Spinal cord (tissue), 10 donors: ENCODE data around the gene SSBP2. TPM values are rescaled to one million over a fixed set of nuclear protein-coding genes. Genes with fewer than 3 reads are reported as not detected.
"Not testable (repeated sequence)": the region's sequence is repeated elsewhere in the genome, so short reads cannot be mapped to it uniquely, and the experiment has no call there.

Source experiments
- DNase-seq, 6 donors: peaks; one replicate each; pipeline versions ENCODE4 v3.0.0 to v3.0.0-alpha.2; 2013 to 2015; ENCODE audit warnings: low spot score in 6 of 6, low read depth in 4 of 6
- H3K27ac ChIP-seq: one replicate; pipeline ENCODE4 v1.5.1; 2013; ENCODE audit warnings: low read depth, low read length, control low read depth
- H3K27me3 ChIP-seq: one replicate; pipeline ENCODE4 v1.6.1; 2013; ENCODE audit warnings: low read length; ENCODE audit not compliant: control insufficient read depth, insufficient read depth
- H3K36me3 ChIP-seq: one replicate; pipeline ENCODE4 v1.6.1; 2013; ENCODE audit warnings: low read length; ENCODE audit not compliant: control insufficient read depth, insufficient read depth
- H3K4me1 ChIP-seq: one replicate; pipeline ENCODE4 v1.6.1; 2013; ENCODE audit warnings: low read length; ENCODE audit not compliant: control insufficient read depth, insufficient read depth
- H3K4me3 ChIP-seq: one replicate; pipeline ENCODE4 v1.5.1; 2013; ENCODE audit warnings: low read depth, low read length, control low read depth
- H3K9me3 ChIP-seq: one replicate; pipeline ENCODE4 v1.6.1; 2013; ENCODE audit warnings: low read length; ENCODE audit not compliant: control insufficient read depth, insufficient read depth
- WGBS: methylation state at CpG from one replicate; pipeline ENCODE4 v1.1.5; 2013; ENCODE audit warnings: missing lambda C conversion rate; ENCODE audit not compliant: insufficient coverage; 5-methylcytosine and 5-hydroxymethylcytosine counted together
- polyA plus RNA-seq, 2 donors: library from polyadenylated mRNA; unstranded; fragments of 120-200 nt; gene quantifications; one replicate each; pipeline ENCODE4 v1.2.1, GENCODE V29; 2013; ENCODE audit not compliant: insufficient read length in 2 of 2
- total RNA-seq, 2 donors: library from RNA; depleted of rRNA in 1 of 2; stranded (reverse); fragments of 120-200 nt in 1 of 2; fragments of >200 nt in 1 of 2; gene quantifications; one replicate each; pipeline versions ENCODE4 v1.2.3 to v1.2.4, GENCODE V29; 2013 to 2014
- donor health status: healthy.

Gene SSBP2
- total and polyA plus RNA-seq, 4 donors: 77.7 to 92.0 (median 88.4) TPM

GRCh38 chr5:81516091-81516490, 234.8 kb downstream of the SSBP2 start:
- H3K4me1 ChIP-seq: no peaks in the 10 kb centered on the region
- H3K36me3 ChIP-seq: no peaks in the 10 kb centered on the region
- H3K9me3 ChIP-seq: no peaks in the 10 kb centered on the region
- H3K27ac ChIP-seq: no peak overlapping the region
- no peaks in the 10 kb centered on the region for H3K27me3 ChIP-seq
- no peak for DNase-seq
- H3K4me3 ChIP-seq: no peak overlapping the region

- Histone ChIP-seq H3K36me3 (no peaks in the 10 kb centered on the region), H3K27me3 (no peaks in the 10 kb centered on the region), H3K4me1 (no peaks in the 10 kb centered on the region), H3K9me3 (no peaks in the 10 kb centered on the region), H3K4me3 (no peak overlapping the region), H3K27ac (no peak overlapping the region)
- DNase-seq: no peak
These were observed 236.9 kb downstream of the SSBP2 start for GRCh38 chr5:81513982-81514381.

DNA sequence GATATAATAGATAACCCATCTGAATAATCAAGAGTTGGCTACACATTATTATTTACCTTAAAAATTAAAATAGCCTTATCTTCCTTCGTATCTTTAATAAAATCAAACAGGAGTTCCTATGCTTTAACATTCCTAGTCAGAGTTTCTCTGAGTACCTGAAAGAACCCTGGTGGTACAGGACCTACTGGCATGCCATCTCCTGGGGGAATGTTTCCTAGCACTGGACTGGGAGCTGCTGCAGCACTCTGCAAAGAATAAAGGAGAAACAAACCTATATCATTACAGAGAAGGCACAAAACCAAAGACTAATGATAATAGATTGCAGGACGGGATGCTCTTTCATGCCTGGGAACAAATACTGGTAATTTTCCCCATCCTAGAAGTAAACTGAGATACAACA, 237.4 kb downstream of the SSBP2 start:
- no peaks in the 10 kb centered on the region for H3K27me3 ChIP-seq
- H3K4me3 ChIP-seq: no peak overlapping the region
- 86% methylated on average over 1 of the region's 2 CpGs for WGBS
- H3K4me1 ChIP-seq: no peaks in the 10 kb centered on the region
- no peaks in the 10 kb centered on the region for H3K36me3 ChIP-seq
- no peak overlapping the region for H3K27ac ChIP-seq
- no peaks in the 10 kb centered on the region for H3K9me3 ChIP-seq
- DNase-seq: no peak

DNA sequence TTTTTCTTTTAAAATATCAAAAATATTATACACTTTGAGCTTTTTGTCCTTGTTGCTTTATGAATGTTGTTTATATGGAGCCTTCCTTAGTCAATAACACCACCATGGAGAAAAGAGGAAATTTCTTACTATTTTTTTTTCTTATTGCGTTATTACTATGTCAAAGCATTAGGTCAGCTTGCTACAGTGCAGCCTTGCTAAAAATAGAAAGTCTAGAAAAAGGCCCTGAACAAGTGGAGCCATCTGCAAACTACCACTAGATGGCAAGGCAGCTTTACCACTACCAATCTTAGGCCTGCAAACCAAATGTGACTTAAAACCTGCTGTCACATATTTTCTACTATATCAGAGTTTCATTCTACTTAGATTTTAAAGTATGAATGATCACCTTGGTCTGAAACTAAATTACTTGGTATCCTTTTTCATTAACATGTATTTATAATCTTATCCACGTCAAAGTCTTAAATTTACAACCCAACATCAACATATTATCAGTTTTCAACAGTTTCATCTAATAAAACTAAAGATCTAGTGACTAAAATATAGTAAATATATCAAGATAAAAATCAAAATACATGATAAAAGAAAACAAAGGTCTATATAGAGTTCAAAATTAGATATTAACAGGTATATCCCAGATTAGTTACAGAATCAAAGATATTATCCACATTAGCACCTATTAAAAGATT, 243.9 kb downstream of the SSBP2 start:
- Histone ChIP-seq H3K4me1 (no peaks in the 10 kb centered on the region), H3K27ac (no peak overlapping the region), H3K9me3 (no peaks in the 10 kb centered on the region), H3K27me3 (no peaks in the 10 kb centered on the region), H3K4me3 (no peak overlapping the region), H3K36me3 (no peaks in the 10 kb centered on the region)
- no CpG with 5 or more reads among the region's 2 CpGs for WGBS
- DNase-seq: peak; percentile 33 to 94 (median 57)

DNA sequence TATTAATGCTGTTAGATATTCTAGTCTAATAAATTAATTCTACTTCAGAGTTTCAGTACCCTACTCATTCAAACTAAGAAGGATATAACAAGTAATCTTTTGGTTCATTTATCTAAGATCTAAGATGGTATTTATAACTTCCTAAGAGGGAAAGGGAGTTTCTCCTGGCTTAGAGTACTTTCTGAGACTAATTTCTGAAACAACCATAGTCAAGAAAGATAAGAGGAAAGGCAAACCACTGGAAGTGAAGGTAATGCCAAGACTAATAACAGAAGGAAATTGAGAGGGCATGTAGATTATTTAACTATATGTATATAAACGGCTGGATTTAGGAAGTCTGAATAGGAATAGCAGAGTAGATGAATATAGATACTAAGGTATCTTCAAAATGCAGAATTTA, 244.5 kb downstream of the SSBP2 start:
- no peaks in the 10 kb centered on the region for H3K36me3 ChIP-seq
- H3K4me1 ChIP-seq: no peaks in the 10 kb centered on the region
- no peak for DNase-seq
- no peak overlapping the region for H3K4me3 ChIP-seq
- no peaks in the 10 kb centered on the region for H3K9me3 ChIP-seq
- no peaks in the 10 kb centered on the region for H3K27me3 ChIP-seq
- WGBS: no CpG with 5 or more reads among the region's 1 CpG
- H3K27ac ChIP-seq: peak overlapping the region; percentile 11

DNA sequence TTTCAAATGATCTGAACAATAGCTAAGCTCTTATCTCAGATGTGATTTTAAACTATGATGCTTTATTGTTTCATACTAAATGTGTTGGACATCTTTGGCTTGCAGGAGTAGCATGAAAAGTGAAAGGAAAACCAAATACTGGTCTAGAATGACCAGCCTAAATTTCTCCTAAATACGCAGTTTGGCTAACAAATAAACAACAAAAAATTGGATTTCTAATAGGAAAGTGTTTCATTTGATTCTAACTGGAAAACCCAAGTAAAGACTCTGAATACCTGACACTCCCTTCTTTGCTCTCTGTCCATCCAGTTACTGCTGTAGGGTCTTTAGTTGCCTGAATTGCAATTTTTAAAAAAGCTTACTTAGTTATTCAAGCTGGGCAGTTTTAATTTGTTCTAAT, 245.2 kb downstream of the SSBP2 start:
- no peaks in the 10 kb centered on the region for H3K4me1 ChIP-seq
- no CpG with 5 or more reads among the region's 1 CpG for WGBS
- no peak overlapping the region for H3K4me3 ChIP-seq
- no peaks in the 10 kb centered on the region for H3K36me3 ChIP-seq
- H3K27me3 ChIP-seq: no peaks in the 10 kb centered on the region
- no peak for DNase-seq
- no peaks in the 10 kb centered on the region for H3K9me3 ChIP-seq
- H3K27ac ChIP-seq: no peak overlapping the region

DNA sequence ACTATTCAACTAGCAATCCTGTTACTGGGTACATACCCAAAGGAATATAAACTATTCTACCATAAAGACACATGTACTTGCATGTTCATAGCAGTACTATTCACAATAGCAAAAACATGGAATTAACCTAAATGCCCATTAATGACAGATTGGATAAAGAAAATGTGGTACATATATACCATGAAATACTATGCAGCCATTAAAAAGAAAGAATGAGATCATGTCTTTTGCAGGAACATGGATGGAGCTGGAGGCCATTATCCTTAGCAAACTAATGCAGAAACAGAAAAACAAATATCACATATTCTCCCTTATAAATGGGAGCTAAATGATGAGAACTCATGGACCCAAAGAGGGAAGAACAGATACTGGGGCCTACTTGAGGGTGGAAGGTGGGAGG, 247.3 kb downstream of the SSBP2 start:
- not testable (repeated sequence) for H3K27ac ChIP-seq, H3K27me3 ChIP-seq, H3K4me3 ChIP-seq, DNase-seq, H3K36me3 ChIP-seq, H3K9me3 ChIP-seq, H3K4me1 ChIP-seq

DNA sequence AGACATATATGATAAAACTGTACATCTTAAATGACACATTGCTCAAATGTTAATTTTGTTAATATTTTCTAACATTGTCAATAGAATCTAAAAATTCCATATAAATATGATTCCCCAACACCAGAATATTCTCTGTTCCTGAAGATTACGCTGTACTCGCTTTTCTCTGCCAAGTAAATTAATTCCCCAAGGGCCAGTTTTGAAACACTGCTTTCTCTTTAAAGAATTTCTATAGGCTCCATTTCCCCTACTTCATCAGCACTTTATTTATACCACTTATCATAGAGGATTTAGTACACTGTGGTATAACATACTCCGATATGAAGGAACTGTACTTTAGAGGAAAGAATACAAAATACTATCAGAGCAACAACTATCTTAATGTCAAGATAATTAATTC, 255.6 kb downstream of the SSBP2 start:
- Histone ChIP-seq H3K36me3 (no peaks in the 10 kb centered on the region), H3K9me3 (no peaks in the 10 kb centered on the region), H3K27ac (no peak overlapping the region), H3K27me3 (no peaks in the 10 kb centered on the region), H3K4me1 (no peaks in the 10 kb centered on the region), H3K4me3 (no peak overlapping the region)
- DNase-seq: no peak
- WGBS: 94% methylated on average over 2 of the region's 3 CpGs

GRCh38 chr5:81488862-81489261, 262.0 kb downstream of the SSBP2 start:
- Histone ChIP-seq H3K36me3 (no peaks in the 10 kb centered on the region), H3K9me3 (no peaks in the 10 kb centered on the region), H3K4me1 (no peaks in the 10 kb centered on the region), H3K4me3 (no peak overlapping the region), H3K27ac (no peak overlapping the region), H3K27me3 (no peaks in the 10 kb centered on the region)
- no peak for DNase-seq
- no CpG with 5 or more reads among the region's 2 CpGs for WGBS

- no peak overlapping the region for H3K27ac ChIP-seq
- H3K36me3 ChIP-seq: no peaks in the 10 kb centered on the region
- no peaks in the 10 kb centered on the region for H3K27me3 ChIP-seq
- H3K4me3 ChIP-seq: no peak overlapping the region
- no peaks in the 10 kb centered on the region for H3K4me1 ChIP-seq
- WGBS: no CpG with 5 or more reads among the region's 3 CpGs
- H3K9me3 ChIP-seq: no peaks in the 10 kb centered on the region
- peak in 1 of 6 donors; percentile 17 for DNase-seq
These were observed 264.2 kb downstream of the SSBP2 start for GRCh38 chr5:81486711-81487110.
